HPDE6-E6E7 (cell line): ENCODE data around the gene PRKACA.

Source experiments
- DNase-seq: peaks from one replicate; pipeline ENCODE4 v3.0.0; 2011; ENCODE audit warnings: missing footprints; ENCODE audit errors: extremely low spot score

The PRKACA gene

DNA sequence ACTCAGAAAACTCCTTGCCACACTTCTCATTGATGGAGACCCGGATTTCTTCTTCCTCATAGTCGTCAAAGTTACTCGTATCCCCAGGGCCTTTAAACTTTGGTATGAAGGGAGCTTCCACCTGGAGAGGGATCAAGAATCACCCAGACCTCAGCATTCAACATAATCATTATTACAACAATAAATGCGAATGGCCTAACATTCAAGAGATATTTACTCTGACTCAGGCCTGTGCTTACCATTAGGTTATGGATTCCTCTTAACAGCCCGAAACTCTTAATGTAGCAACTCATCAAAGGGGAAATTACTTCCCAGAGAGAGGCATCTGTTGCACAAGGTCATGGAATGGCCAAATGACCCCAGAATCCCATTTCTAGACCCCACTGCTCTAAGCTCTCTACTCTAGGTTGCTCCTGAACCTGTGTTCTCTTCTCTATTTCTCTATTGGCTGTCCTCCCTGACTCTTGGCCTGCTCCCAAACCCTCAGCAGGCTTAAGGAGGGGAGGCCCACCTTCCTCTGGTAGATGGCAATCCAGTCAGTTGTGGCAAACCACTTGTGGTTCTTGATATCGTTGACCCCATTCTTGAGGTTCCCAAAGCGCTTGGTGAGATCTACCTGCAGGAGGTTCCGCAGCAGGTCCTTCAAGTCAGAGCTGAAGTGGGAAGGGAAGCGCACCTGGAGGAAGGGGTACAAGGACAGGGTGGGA, 24.3 kb downstream of the PRKACA start:
- no peak for DNase-seq

DNA sequence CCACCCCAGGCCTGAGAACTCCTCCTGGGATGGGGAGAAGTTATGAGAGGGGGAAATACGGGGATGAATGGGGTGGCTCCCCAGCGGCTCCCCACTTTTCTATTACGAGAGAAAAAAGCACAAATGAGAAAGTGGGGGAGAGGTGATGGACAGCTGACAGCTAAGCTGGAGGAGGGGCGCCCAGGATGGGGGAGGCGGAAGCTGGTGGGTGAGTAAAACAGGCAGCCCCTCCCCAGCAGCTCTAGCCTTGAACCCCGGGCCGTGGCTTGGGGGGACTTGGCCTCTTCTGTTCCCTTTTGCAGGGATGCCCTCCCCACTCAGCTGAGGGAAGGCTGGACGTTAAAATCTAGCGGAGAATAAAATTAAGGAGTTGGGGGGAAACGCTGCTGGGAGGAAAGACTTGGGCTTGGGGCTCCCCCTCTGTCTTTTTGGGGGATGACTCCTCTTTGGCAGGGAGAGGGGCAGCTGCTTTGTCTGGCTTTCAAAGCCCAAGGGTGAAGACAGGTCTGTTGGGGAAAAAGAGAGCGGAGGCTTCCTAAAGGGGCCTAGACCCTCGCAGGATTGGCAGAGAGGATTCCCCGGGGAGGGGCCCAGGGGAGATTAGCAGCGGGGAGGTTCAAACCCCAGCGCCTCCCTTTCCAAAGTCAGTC, 25.6 kb downstream of the PRKACA start:
- DNase-seq: no peak

- DNase-seq: no peak
Observed at GRCh38 chr19:14091081-14091812, 26.3 kb downstream of the PRKACA start.

- DNase-seq: no peak
Observed at GRCh38 chr19:14090509-14091080, 27.0 kb downstream of the PRKACA start, which contains the start of gene SAMD1. Gene SAMD1 (minus strand): TSS chr19:14090751.

GRCh38 chr19:14089662-14090508, 27.7 kb downstream of the PRKACA start:
- no peak for DNase-seq

DNA sequence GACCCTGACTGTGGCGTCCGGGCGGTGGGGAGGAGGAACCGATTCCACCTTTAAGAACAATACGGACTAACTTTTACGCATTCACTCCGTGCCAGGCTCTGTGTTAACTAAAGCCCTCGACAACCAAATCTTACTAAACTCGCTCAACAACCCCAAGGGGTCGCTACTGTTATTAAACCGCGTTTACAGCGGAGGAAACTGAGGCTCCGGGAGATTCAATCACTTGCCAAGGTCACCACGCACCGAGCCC, 28.2 kb downstream of the PRKACA start:
- DNase-seq: no peak

- no peak for DNase-seq
Observed at GRCh38 chr19:14088634-14089411, 28.7 kb downstream of the PRKACA start.

GRCh38 chr19:14086098-14086497, 31.5 kb downstream of the PRKACA start:
- DNase-seq: no peak

GRCh38 chr19:14085309-14085995, 32.1 kb downstream of the PRKACA start, which contains the start of gene C19orf67:
Gene C19orf67 (minus strand): TSS chr19:14085783. CDS start chr19:14085627, 156 bp downstream.
- DNase-seq: no peak

DNA sequence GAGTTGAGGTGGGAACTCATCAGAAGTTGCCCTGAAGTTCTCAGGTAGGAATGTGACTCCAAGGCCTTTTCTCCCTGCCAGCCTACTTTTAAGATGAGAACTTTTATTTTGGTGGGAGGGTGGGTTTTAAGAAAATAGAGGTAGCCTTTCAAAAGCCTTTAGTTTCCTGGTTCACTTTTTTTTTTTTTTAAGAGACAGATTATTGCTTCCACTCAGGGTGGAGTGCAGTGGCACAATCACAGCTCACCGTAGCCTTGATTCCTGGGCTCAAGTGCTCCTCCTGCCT, 34.9 kb downstream of the PRKACA start:
- DNase-seq: no peak

- no peak for DNase-seq
Observed at GRCh38 chr19:14081797-14082674, 35.5 kb downstream of the PRKACA start.

- peak; percentile 97 for DNase-seq
Observed at GRCh38 chr19:14080887-14081796, 36.4 kb downstream of the PRKACA start.

- no peak for DNase-seq
Observed at GRCh38 chr19:14078411-14078810, 39.2 kb downstream of the PRKACA start.

DNA sequence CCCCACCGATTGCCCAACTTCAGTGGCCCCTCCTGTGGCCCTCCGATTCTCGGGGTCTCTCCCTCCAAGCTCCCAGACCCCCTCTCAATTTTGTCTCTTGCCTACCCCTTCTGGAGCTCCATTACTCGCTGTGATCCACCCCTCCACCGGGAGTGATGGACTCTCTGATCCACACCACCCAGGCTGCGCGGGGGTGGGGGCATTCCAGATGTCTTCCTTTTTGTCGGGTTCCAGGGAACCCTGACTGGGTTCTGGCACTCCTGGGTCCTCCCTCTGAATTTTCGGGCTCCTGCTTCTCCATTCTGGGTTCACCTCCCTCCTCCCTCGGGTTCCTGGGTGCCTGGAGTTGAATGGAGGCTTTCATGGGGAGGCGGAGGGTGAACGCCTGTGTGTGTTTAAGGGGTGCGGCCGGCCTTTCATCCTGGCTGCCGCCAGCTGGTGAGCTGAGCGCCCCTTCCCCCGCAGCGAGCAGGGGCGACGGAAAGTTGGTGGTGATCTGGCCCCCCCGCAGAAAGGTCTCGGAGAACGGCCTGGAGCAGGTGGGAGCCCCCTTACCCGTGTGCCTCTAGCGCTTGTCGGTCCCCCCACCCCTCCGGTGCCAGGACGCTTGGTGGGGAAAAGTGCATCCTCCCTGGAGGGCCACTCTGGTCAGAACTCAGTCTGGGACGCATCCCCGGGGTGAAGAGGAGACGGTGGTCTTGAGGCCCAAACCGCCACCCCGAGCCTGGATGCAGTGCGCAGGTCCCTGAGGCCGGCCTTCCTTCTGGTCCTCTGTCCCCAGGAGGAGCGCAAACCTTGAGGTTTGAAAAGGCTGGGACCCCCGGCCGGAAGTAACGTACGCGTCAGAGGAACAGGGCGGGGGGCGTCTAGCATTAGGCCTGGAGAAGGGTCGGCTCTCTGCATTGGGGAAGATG, 43.4 kb downstream of the PRKACA start:
- DNase-seq: no peak

DNA sequence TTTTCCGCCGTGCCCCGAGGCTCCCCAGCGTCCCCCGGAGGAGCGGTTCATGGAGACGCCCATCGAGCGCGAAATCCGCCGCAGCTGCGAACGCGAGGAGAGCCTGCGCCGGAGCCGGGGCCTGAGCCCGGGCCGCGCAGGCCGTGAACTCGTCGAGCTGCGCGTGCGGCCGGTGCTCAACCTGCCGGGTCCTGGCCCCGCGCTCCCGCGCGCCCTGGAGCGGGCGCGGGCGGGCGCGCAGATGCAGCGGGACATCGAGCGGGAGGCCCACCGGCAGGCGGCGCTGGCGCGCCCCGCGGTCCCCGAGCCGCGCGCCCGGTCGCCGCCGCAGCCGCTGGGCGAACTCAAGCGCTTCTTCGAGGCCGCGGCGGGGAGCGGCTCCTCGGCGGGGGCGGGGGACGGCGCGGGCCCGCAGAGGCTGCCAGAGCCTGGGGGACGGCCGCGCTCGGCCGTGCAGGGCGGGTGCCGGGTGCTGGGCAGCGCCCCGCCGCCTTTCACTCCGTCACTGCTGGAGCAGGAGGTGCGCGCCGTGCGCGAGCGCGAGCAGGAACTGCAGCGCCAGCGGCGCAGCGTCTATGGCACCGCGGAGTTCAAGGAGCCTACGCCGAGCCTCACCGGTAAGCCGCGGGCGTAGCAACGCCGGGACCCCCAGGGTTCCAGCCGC, 44.2 kb downstream of the PRKACA start:
- no peak for DNase-seq

GRCh38 chr19:14072535-14073260, 44.9 kb downstream of the PRKACA start, which contains the start of gene MISP3:
Gene MISP3 (plus strand): TSS chr19:14072786. CDS start chr19:14073310, 524 bp downstream.
- DNase-seq: no peak
